HFF-Myc (cell line): Measurements from ENCODE around the gene AK2.

Experiments
- DNase-seq: peaks from one replicate; pipeline ENCODE4 v3.0.0-alpha.2; 2011; ENCODE audit warnings: low read depth; ENCODE audit errors: extremely low read depth
- H3K4me3 ChIP-seq: replicated peaks from 2 replicates; pipeline ENCODE4 v1.5.1; 2011; ENCODE audit warnings: low read depth, mild to moderate bottlenecking, control low read depth, low read length
- TF ChIP-seq, protein P1 (sequence below): IDR thresholded peaks from 2 replicates; pipeline ENCODE4 v1.5.1; 2012; ENCODE audit warnings: mild to moderate bottlenecking, low read depth, low read length, control low read depth; ENCODE audit errors: missing control alignments

Gene AK2

DNA sequence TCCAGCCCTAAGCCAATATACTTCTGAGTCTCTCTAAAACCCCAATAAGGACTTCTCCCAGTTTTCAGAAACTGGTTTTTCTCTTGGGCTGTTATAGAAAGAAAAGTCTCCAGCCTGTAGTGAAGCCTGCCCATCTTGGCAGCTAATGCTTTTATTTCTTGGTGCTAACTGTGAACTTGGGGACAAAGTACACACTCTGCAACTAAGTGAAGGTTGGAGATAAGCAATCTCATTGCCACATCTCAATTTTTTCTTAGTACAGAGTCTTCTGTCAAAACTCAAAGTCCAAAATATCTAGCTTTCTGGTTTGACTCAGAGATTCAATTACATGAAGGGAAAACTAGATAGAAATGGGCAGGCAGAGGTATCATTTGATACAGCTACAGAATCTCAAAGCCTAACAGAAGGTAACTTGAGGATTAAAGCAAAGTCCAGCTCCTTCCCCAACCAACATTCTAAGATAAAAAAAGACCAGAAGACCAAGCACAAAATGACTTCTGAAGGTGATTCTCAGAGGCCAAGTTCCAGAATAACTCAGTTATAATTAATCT is 14.0 kb downstream of the AK2 start:
- no peak for DNase-seq
- TF ChIP-seq, protein P1, sequence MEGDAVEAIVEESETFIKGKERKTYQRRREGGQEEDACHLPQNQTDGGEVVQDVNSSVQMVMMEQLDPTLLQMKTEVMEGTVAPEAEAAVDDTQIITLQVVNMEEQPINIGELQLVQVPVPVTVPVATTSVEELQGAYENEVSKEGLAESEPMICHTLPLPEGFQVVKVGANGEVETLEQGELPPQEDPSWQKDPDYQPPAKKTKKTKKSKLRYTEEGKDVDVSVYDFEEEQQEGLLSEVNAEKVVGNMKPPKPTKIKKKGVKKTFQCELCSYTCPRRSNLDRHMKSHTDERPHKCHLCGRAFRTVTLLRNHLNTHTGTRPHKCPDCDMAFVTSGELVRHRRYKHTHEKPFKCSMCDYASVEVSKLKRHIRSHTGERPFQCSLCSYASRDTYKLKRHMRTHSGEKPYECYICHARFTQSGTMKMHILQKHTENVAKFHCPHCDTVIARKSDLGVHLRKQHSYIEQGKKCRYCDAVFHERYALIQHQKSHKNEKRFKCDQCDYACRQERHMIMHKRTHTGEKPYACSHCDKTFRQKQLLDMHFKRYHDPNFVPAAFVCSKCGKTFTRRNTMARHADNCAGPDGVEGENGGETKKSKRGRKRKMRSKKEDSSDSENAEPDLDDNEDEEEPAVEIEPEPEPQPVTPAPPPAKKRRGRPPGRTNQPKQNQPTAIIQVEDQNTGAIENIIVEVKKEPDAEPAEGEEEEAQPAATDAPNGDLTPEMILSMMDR: no peak
- H3K4me3 ChIP-seq: no peak overlapping the region

DNA sequence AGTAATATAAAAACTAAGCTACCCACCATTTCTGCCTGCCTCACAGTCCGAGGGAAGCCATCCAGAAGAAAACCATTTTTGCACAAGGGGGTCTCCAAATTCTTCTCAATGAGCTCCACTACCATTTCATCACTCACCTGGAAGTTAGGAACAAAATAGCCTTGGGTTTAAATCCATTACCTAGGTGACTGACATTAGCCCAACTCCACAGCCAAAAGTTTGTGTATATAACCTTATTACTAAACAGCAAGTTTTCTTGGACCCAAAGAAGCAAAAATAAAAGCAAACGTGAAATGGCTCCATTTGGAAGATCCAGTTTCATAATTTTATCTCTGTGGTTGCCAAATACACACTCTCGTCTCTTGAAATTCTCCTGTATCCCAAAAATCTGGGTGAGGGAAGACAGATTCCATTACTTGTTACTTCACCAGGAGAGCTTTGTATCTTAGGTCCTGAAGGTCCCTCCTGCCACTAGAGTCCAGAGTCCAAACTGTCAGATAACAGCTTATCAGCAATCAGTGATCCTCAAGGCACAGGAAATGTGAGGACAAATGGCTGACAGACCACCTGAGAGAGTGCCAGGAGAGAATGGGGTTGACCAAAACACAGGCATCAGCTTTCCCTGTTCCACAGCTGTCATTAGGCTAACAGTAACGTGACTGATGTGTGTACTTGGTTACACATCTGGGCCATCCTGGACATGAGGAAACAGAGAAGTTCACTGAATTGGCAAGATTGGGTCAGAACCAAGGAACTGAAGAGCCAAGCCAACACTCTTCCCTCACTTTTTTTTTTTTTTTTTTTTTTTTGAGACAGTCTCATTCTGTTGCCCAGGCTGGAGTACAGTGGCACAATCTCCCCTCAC is 14.9 kb downstream of the AK2 start:
- no peak overlapping the region for H3K4me3 ChIP-seq
- TF ChIP-seq, protein P1: no peak
- no peak for DNase-seq

DNA sequence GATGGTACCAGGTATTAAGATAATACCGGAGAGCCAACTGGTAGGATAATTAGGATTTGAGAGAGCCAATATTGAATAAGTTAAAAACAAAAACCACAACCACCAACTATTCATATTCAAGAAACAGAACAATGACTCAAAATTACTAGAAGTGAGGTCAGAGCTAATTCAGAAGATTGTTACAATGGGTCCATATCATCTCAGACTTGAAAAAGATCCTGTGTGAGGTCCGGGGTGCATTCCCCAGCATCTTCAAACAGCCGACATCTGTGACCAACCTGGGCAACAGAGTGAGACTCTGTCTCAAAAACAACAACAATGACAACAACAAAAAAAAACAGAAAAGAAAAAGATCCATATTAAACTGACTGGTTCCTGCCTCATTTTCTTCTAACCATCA is 18.6 kb downstream of the AK2 start:
- H3K4me3 ChIP-seq: no peak overlapping the region
- no peak for DNase-seq
- TF ChIP-seq, protein P1: no peak

DNA sequence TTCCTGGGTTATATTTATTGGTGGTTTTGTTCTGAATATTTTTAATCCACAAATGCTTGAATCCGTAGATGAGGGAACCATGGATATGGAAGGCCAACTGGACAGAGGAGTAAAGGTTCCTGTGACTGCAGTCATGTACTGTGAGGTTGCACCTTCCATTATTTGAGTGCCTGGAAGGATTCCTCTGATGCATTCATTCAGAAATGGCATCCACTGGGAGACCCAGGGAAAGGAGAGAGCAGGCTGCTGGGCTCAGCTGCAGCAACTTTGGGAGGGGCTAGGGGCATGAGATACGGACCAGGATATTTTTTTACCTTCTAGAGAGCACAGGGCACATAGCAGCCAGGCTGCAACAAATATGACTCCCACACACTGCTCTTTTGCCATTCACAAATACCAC is 19.5 kb downstream of the AK2 start:
- TF ChIP-seq, protein P1: no peak
- no peak overlapping the region for H3K4me3 ChIP-seq
- DNase-seq: no peak

DNA sequence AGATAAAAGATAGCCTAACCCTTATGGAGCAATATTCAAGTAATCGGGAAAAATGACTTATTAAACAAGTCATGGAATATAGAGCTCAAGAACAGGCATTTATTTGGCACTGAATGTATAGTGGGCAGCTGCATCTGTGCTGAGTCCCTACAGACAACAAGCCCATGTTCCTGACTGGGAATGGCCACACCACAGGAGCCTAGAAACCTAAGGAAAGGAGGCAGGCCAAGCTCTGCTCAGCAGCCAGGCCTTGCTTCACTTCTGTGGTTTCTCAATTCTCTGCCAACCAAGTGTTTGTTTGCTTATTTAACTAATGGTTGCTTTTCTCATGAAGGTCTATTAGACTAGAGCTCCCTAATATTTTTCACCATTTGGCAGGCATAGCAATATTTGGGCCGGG is 21.5 kb downstream of the AK2 start:
- TF ChIP-seq, protein P1: no peak
- DNase-seq: no peak
- H3K4me3 ChIP-seq: no peak overlapping the region

DNA sequence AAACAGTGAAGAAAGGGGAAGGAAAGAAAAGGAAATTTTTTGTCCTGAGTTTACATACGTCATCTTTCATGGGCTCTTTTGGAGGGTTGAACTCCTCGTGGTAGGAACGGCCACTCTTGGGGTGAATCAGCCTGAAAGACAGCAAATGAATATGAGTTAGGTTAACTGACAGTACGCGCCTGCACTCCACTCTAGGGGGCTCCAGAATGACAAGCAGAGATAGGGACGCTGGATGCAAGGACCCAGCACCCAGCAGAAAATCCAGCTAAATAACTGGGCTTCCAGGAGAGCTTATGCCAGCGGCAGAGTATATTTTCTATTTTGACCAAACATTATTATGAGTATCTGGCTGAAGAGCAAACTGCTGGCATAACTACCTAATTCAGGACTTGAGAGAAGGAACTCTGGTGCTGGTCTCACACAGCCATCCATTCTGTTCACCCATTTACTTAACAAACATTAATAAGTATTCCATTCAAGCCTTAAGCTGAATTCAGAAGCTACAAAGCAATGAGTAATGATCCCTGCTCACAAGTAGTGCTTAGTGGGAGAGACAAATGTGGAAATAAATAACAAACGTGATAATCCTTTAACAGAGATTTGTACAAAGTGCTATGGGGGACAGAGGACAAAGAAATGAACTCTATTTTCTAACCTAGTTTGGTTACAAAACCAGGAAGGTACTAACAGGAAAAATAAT is 22.1 kb downstream of the AK2 start:
- H3K4me3 ChIP-seq: no peak overlapping the region
- DNase-seq: no peak
- TF ChIP-seq, protein P1: no peak
